Measurements from ENCODE around the gene SPRY4. TPM values are rescaled to one million over a fixed set of nuclear protein-coding genes. Genes with fewer than 3 reads are reported as not detected.

The SPRY4 gene
- total RNA-seq, 2 donors from 2014 or later: 1.1 to 1.4 TPM

DNA sequence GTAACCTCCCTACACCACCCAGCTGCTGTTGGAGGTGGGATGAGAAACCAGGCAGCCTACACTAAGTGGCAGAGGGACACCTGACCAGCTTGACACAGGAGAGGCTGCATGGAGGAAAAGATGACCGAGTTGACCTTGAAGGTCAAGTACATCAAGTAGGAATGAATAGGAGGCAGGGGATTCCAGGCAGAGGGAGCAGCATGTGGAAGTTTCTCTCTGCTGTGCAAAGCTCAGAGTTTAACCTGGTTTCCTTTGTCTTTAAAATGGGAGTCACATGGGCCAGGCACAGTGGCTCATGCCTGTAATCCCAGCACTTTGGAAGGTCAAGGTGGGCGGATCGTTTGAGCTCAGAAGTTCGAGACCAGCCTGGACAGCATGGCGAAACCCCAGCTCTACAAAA is 32.6 kb downstream of the SPRY4 start:
- H3K9me3 Mint-ChIP-seq: no peaks in the 10 kb centered on the region
- no peaks in the 10 kb centered on the region for H3K27me3 Mint-ChIP-seq (ENCODE audit: low read depth)
- peaks cover 7% of the 10 kb centered on the region for H3K4me1 Mint-ChIP-seq (ENCODE audit: low read depth)
- H3K27ac Mint-ChIP-seq: no peak overlapping the region
- ATAC-seq (replicated peaks in 1 of 2) (no peak), DNase-seq (no peak)
- H3K36me3 Mint-ChIP-seq (ENCODE audit: insufficient read depth in 2 of 2): no peaks in the 10 kb centered on the region
- H3K4me3 Mint-ChIP-seq: no peak overlapping the region

DNA sequence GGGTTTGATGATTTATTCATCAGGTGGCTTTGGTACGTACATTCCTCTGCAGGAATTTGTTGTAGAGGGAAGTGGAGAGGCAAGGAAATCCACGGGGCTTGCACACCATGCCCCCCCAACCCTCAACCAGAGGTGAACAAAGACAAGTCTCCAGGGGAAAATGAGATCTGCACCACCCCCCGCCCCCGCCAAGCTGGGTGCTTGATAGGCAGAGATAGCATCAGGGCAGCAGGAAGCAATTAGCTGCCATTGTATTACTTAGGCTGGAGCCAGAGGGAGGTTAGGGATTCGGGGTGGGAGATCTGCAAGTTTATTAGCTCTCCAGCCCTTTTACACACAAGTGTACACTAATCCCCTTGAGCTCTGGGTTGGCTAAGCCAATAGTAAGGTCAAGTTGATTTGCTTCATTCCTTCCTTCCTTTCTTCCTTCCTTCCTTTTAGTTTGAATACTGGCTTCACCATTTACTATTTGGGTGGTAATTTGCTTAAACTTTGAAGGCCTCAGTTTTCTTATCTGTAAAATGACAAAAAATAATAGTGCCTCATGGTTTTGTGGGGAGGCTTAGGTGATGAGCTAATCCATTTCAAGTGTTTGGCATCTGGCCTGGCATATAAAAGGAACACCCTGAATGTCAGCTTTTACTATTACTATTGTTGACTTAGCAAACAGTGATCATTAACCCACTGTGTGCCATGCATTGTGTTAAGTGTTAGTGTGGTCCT is 34.1 kb downstream of the SPRY4 start:
- H3K4me3 Mint-ChIP-seq: no peak overlapping the region
- no peaks in the 10 kb centered on the region for H3K9me3 Mint-ChIP-seq
- no peak for DNase-seq
- H3K4me1 Mint-ChIP-seq (ENCODE audit: low read depth): peaks cover 9% of the 10 kb centered on the region
- ATAC-seq (replicated peaks in 1 of 2): no peak
- H3K27ac Mint-ChIP-seq: no peak overlapping the region
- no peaks in the 10 kb centered on the region for H3K36me3 Mint-ChIP-seq (ENCODE audit: insufficient read depth in 2 of 2)
- no peaks in the 10 kb centered on the region for H3K27me3 Mint-ChIP-seq (ENCODE audit: low read depth)

DNA sequence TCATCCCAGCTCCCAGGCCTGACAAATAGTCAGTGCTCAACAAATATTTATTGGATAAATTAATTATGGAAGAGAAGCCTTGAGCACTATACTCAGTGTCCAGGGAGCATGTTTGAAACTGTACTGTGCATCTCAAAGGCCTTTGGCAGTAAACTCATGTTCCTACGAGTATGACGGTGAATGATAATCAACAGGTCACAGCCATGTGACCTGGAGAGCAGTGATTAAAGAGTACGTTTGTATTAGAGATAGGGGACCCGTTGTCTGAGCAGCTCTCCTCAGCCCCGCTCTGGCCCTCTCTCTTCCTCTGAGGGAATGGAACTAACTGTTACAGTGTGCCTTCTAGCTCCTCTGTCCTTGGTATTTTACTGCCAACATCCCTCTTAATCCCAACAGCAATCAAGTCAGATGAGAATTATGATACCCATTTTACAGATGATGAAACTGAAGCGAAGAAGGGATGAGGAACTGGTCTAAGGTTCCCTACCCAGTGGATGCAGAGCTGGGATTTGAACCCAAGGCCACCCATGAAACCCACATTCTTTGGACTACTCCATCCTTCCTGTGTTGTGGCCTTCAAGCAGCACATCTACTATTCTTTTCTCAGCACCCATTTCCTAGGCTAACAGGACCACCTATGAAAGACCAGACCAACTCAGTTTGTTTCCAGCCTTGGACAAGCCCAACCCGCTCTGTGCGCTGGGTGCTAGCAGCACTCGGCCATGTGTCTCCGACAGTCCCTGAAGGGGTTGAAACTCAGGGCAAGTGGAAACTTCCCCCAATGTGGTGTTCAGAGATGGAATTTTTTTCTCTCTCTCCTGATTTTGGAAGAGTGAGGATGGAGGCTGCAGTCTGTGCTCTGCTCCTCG is 34.9 kb downstream of the SPRY4 start:
- Mint-ChIP-seq H3K27ac (no peak overlapping the region), H3K36me3 (ENCODE audit: insufficient read depth in 2 of 2) (no peaks in the 10 kb centered on the region), H3K4me3 (no peak overlapping the region), H3K9me3 (no peaks in the 10 kb centered on the region), H3K4me1 (ENCODE audit: low read depth) (peaks cover 9% of the 10 kb centered on the region), H3K27me3 (ENCODE audit: low read depth) (no peaks in the 10 kb centered on the region)
- no peak for DNase-seq
- ATAC-seq (replicated peaks in 1 of 2): no peak

DNA sequence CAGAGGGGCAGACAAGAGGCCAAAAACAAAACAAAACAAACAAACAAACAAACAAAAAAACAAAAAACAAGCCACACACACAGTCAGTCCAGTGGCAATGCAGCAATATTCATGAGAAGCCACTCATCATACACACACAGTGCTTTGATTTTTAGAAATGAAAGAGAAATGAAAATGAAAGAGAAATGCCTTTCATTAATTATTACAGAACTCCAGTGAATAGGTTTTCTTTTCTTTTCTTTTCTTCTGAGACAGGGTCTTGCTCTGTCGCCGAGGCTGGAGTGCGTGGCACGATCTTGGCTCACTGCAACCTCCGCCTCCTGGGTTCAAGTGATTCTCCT is 36.9 kb downstream of the SPRY4 start:
- H3K27ac Mint-ChIP-seq: no peak overlapping the region
- peaks cover 9% of the 10 kb centered on the region for H3K4me1 Mint-ChIP-seq (ENCODE audit: low read depth)
- no peaks in the 10 kb centered on the region for H3K36me3 Mint-ChIP-seq (ENCODE audit: insufficient read depth in 2 of 2)
- H3K27me3 Mint-ChIP-seq (ENCODE audit: low read depth): no peaks in the 10 kb centered on the region
- DNase-seq: no peak
- no peak overlapping the region for H3K4me3 Mint-ChIP-seq
- H3K9me3 Mint-ChIP-seq: no peaks in the 10 kb centered on the region
- no peak for ATAC-seq (replicated peaks in 1 of 2)

DNA sequence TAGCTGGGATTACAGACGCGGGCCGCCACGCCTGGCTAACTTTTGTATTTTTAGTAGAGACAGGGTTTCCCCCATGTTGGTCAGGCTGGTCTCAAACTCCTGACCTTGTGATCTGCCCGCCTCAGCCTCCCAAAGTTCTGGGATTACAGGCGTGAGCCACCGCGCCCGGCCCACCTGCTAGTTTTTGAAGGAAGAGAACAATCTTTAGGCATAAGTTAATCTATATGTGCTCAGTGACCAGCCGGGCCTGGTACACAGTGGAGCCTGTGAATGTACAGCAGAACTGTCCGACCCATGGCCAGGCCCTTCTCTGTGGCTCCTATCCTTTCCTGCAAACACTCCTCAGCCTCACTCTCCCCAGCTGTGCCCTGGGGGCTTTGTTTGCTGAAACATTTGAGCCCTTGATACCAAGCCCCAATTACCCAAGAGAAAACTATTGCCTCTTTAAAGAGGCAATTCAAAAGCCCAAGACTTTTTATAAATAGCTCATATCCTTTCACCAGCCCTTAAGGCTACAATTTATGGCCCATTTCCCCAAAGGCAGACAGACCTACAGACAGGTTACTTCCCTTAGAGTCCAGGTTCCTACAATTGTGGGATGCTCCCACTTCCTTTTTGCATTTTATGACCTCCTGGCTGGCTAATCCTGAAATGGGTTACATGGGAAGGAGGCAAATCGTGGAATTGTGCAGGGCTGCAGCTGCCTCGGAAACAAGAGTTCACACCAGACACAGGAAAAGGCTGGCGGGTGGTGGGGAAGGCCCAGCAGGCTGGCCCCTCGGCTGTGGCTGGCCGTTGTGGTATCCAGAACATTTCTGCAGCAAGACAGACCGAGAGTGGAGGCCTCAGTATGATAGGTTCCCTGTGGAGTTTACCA is 37.5 kb downstream of the SPRY4 start:
- H3K27me3 Mint-ChIP-seq (ENCODE audit: low read depth): no peaks in the 10 kb centered on the region
- H3K9me3 Mint-ChIP-seq: no peaks in the 10 kb centered on the region
- H3K36me3 Mint-ChIP-seq (ENCODE audit: insufficient read depth in 2 of 2): no peaks in the 10 kb centered on the region
- DNase-seq (no peak), ATAC-seq (replicated peaks in 1 of 2) (no peak)
- H3K4me3 Mint-ChIP-seq: no peak overlapping the region
- peaks cover 9% of the 10 kb centered on the region for H3K4me1 Mint-ChIP-seq (ENCODE audit: low read depth)
- H3K27ac Mint-ChIP-seq: no peak overlapping the region

DNA sequence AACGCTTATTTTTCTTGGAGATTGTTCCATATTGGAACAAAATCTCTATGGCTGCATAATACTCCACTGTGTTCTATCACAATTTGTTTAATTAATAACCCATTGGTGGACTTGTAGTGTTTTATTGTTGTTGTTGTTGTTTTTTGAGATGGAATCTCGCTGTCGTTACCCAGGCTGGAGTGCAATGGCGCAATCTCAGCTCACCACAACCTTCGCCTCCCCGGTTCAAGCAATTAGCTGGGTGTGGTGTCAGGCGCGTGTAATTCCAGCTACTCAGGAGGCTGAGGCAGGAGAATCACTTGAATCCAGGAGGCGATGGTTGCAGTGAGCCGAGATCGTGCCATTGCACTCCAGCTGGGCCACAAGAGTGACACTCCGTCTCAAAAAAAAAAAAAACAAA is 38.7 kb downstream of the SPRY4 start:
- DNase-seq: no peak
- Mint-ChIP-seq H3K36me3 (ENCODE audit: insufficient read depth in 2 of 2) (no peaks in the 10 kb centered on the region), H3K4me1 (ENCODE audit: low read depth) (peaks cover 9% of the 10 kb centered on the region), H3K9me3 (no peaks in the 10 kb centered on the region), H3K27me3 (ENCODE audit: low read depth) (no peaks in the 10 kb centered on the region), H3K27ac (no peak overlapping the region), H3K4me3 (no peak overlapping the region)
- ATAC-seq (replicated peaks in 1 of 2): no peak

DNA sequence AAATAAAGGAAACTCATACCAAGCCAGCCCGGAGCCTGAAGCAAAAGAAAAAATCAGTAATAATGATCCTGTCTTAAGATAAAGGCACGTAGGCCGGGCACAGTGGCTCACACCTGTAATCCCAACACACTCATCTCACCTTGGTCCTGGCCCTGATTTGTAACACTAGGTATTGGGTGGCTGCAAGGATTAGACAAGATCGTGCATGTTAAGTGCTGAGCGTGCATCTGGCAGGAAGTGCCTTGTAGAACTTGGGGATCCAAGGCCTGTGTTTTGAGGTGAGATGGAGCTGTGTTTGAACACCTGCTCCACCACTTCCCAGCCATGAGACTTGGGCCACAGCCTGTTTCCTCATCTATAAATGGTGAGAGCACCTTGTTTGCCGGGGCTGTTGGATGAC is 41.5 kb downstream of the SPRY4 start:
- H3K27me3 Mint-ChIP-seq (ENCODE audit: low read depth): no peaks in the 10 kb centered on the region
- no peak overlapping the region for H3K27ac Mint-ChIP-seq
- no peak overlapping the region for H3K4me3 Mint-ChIP-seq
- H3K4me1 Mint-ChIP-seq (ENCODE audit: low read depth): peaks cover 9% of the 10 kb centered on the region
- no peaks in the 10 kb centered on the region for H3K9me3 Mint-ChIP-seq
- no peak for ATAC-seq (replicated peaks in 1 of 2)
- DNase-seq: no peak
- no peaks in the 10 kb centered on the region for H3K36me3 Mint-ChIP-seq (ENCODE audit: insufficient read depth in 2 of 2)

DNA sequence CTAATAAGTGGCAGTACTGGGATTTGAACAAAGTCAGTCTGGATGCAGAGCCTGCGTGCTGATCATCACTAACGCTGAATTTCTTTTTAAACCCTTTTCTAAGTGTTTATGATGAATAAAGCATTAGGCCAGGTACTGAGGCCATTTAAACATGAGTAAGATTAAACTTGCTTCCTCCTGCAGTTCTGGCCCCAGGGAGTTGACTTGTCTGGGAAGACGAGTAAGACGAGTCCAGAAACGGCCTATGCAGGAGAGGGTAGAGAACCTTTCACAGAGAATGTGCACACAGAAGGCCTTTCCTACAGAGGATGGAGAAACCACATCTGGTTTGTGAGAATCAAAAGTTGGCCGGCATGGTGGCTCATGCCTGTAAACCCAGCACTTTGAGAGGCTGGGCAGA is 42.9 kb downstream of the SPRY4 start:
- ATAC-seq (replicated peaks in 1 of 2): no peak
- no peak overlapping the region for H3K27ac Mint-ChIP-seq
- H3K36me3 Mint-ChIP-seq (ENCODE audit: insufficient read depth in 2 of 2): no peaks in the 10 kb centered on the region
- no peaks in the 10 kb centered on the region for H3K9me3 Mint-ChIP-seq
- no peak for DNase-seq
- peaks cover 6% of the 10 kb centered on the region for H3K27me3 Mint-ChIP-seq (ENCODE audit: low read depth)
- no peak overlapping the region for H3K4me3 Mint-ChIP-seq
- no peaks in the 10 kb centered on the region for H3K4me1 Mint-ChIP-seq (ENCODE audit: low read depth)

DNA sequence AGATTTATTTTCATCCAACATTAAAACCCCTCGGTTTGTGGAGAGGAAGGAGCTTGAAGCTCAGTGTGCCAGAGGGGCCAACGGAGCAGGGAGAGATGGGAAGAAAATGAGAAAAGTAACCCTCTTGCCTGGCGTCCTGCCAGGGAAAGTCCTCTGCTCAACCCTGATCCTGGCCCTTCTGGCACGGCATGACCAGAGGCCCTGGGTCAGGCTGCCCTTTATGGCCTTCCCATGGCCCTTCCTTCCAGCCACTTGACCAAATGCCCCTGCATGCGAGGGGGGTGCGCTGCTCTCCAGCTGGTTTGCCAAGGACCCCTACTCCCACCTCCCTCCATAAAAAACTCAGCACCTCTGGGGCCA is 43.8 kb downstream of the SPRY4 start:
- ATAC-seq (replicated peaks in 1 of 2): no peak
- H3K4me3 Mint-ChIP-seq: no peak overlapping the region

DNA sequence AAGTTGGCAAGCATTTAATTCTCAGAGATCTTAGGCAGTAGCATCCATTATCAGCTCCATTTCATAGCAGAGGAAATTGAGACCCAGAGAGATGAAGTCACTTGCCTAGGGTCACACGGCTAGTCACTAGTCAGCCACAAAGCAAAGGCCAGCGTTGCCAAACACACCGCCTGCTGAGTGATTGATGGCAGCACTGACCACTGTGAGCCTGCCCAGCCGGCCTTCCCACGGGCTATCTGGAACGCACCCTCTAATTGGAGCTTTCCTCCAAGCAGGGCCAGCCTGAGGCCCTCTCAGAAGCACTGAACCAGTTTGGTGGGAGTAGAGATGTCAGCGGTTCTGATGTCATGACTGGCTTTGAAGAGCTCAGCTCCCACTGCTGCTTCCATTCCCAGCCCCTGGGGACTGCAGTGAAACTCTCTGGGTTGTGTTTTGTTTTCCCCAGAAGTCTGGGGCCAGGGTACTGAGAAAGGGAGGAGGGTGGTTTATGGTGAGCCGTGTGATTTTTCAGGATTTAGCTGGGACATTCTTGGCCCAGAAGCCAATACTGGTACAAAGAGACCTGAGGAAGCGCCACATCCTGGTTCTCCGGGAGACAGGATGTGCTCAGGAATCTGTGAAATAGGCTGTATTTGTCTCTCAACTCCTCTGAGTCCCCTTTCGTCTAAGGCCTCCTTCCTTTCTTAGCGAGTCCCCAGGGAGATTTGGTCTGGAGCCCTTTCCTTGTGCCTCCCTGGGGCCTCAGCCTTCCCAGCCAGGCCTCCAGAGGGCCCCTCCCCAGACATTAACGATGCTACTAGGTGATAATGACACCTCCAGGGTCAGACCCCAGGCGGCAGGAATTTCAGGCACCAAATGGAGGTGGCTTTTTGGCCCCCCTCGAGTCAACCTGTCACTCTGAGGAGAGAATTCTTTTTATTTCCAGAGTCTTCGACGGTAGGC is 44.5 kb downstream of the SPRY4 start:
- DNase-seq: no peak
- peaks cover 6% of the 10 kb centered on the region for H3K27me3 Mint-ChIP-seq (ENCODE audit: low read depth)
- no peak overlapping the region for H3K27ac Mint-ChIP-seq
- H3K4me1 Mint-ChIP-seq (ENCODE audit: low read depth): no peaks in the 10 kb centered on the region
- no peaks in the 10 kb centered on the region for H3K36me3 Mint-ChIP-seq (ENCODE audit: insufficient read depth in 2 of 2)
- no peak overlapping the region for H3K4me3 Mint-ChIP-seq
- no peaks in the 10 kb centered on the region for H3K9me3 Mint-ChIP-seq
- ATAC-seq (replicated peaks in 1 of 2): no peak

More for the DNA sequence above, 43.8 kb downstream of the SPRY4 start:
- no peaks in the 10 kb centered on the region for H3K9me3 Mint-ChIP-seq
- H3K36me3 Mint-ChIP-seq (ENCODE audit: insufficient read depth in 2 of 2): no peaks in the 10 kb centered on the region
- peaks cover 6% of the 10 kb centered on the region for H3K27me3 Mint-ChIP-seq (ENCODE audit: low read depth)
- H3K27ac Mint-ChIP-seq: no peak overlapping the region
- H3K4me1 Mint-ChIP-seq (ENCODE audit: low read depth): no peaks in the 10 kb centered on the region
- DNase-seq: no peak

DNA sequence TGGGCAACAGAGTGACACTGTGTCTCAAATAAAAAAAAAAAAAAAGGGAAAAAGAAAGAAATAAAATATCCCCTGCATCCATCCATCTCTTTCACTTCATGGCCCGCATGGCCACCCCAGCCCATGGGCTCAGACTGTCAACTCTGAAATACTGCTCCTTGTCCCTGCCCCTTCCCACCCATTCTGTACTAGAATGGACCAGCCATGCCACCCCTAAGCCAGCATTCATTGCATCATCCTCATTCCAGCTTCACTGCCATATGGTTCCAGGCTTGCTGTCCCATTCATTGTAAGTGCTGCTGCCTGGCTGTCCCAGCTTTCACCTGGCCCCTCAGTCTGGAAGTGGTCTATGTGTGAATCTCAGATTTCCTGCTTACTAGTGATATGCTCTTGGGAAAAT is 46.2 kb downstream of the SPRY4 start:
- H3K4me3 Mint-ChIP-seq: no peak overlapping the region
- ATAC-seq (replicated peaks in 1 of 2) (no peak), DNase-seq (no peak)
- peaks cover 6% of the 10 kb centered on the region for H3K27me3 Mint-ChIP-seq (ENCODE audit: low read depth)
- no peak overlapping the region for H3K27ac Mint-ChIP-seq
- no peaks in the 10 kb centered on the region for H3K4me1 Mint-ChIP-seq (ENCODE audit: low read depth)
- no peaks in the 10 kb centered on the region for H3K36me3 Mint-ChIP-seq (ENCODE audit: insufficient read depth in 2 of 2)
- H3K9me3 Mint-ChIP-seq: no peaks in the 10 kb centered on the region

DNA sequence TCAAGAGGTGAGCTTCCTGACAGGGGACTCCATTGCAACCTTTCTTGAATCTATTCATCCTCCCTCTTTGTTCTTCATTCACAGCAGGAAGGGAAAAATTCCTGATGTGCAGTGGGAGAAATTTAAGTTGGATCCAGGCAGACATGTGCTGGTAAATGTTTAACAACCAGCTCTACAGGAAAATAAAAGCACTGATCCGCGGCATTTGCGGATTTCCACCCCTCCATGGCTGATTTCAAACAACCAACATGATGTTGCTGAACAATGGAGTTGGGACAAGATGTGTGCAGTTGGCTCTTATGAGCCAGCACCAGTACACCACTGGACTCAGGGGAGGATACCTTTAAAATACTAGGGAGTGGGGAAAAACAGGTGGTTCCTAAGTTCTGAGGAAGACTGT is 47.0 kb downstream of the SPRY4 start:
- no peak for DNase-seq

More for the DNA sequence above, 47.0 kb downstream of the SPRY4 start:
- no peak for ATAC-seq (replicated peaks in 1 of 2)
- Mint-ChIP-seq H3K4me1 (ENCODE audit: low read depth) (no peaks in the 10 kb centered on the region), H3K9me3 (no peaks in the 10 kb centered on the region), H3K27me3 (ENCODE audit: low read depth) (peaks cover 6% of the 10 kb centered on the region), H3K27ac (no peak overlapping the region), H3K36me3 (ENCODE audit: insufficient read depth in 2 of 2) (no peaks in the 10 kb centered on the region), H3K4me3 (no peak overlapping the region)
